ENCODE measurements around the gene ENPP3. TPM values are rescaled to one million over a fixed set of nuclear protein-coding genes. Genes with fewer than 3 reads are reported as not detected.
A peak's percentile ranks its signal among the peaks of the same experiment; 100 is the strongest.

The ENPP3 gene
- total RNA-seq (2014; rRNA removed; shearing (Covaris generic)) = not detected in 2 replicates

DNA sequence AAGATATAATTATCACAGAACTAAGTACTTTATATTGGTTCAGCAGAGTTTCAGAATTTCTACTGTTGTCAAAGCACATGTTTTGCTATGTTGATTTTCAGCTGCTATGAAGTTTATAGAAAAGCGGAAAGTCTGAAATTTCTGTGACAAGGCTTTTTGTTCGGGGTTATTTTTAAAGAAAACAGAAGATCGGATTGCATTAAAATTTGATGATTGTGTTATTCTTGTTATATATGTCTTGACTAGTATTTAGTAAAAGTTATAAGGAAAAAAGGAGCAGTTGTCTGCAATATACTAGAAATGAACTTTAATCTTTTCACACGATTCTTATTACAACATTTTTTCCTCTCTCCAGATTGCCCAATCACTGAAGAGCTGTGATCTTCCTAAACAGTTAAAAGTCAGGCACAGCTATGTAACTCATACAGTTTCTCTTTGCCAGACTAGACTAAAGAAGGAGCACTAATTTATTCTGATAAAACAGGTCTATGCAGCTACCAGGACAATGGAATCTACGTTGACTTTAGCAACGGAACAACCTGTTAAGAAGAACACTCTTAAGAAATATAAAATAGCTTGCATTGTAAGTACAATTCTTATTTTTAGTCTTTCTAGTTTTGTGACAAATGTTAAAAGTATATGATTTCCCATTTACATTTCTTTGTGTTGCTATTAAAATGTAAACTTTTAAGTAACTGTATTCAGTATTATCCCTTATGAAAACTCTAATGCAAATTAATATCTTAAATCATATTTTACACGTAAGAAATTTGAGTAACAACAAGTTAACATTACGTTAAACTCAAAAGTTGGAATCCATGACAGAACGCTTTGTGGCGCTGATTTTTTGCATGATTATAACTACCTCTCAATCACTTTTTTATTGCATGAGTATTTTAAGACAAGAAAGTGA is at the start of gene ENPP3:
Gene ENPP3, plus strand, starts transcription at position 423 of the 913 bp plus-strand sequence. Its CDS starts 83 bp downstream, at position 506.
- no peak for DNase-seq
- Histone ChIP-seq H3K36me3 (replicated peaks; ENCODE audit: control insufficient read depth, insufficient read depth, low read length) (no peaks in the 10 kb centered on the region), H3K4me3 (ENCODE audit: insufficient read depth, low read depth, low read length) (no peak within 1 kb of the TSS), H3K27me3 (ENCODE audit: control insufficient read depth, insufficient read depth, low read length) (no peaks in the 10 kb centered on the region; the same call in 1 of the 2 replicates)

DNA sequence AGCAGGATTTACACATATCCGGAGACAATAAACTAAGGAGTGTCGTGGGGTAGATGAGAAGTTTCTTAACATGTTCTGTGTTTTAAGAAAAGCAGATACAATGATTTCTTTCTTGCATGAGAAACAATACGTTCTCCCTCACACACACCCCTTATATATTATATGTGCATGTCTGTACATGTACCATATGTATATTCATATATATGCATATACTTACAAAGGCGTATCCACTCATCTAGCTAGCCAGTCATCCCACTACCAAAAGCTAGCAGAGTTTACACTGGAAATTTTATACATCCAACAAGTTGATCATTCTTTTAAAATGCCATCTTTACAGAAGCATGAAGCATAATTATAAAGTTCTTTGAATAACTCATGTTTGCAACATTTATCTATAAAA is 49.2 kb upstream of the ENPP3 start:
- no peak for DNase-seq
- Histone ChIP-seq H3K4me3 (ENCODE audit: insufficient read depth, low read depth, low read length) (no peak overlapping the region), H3K27me3 (ENCODE audit: control insufficient read depth, insufficient read depth, low read length) (no peaks in the 10 kb centered on the region), H3K36me3 (replicated peaks; ENCODE audit: control insufficient read depth, insufficient read depth, low read length) (peaks cover 9% of the 10 kb centered on the region)

DNA sequence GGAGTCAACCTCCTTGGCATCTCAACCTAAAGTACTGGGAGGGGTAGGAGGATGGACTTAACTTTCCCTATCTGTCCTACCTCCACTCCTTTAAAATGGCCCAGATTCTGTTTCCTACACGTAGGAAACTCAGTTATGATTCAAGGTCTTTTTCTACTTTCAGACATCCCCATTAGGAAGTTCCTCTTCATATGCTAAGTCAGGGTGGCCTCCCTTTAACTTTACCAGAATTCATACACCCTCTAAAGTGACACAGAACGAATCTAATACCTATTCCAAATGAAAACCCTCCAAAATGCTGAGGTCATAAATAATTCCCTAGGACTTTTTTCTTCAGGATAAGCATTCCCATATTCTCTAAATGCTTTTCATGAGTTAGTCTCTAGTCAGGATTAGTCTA is 48.5 kb upstream of the ENPP3 start:
- H3K4me3 ChIP-seq (ENCODE audit: insufficient read depth, low read depth, low read length) = no peak overlapping the region
- H3K36me3 ChIP-seq (replicated peaks; ENCODE audit: control insufficient read depth, insufficient read depth, low read length) = peaks cover 11% of the 10 kb centered on the region
- H3K27me3 ChIP-seq (ENCODE audit: control insufficient read depth, insufficient read depth, low read length) = no peaks in the 10 kb centered on the region
- DNase-seq = no peak

DNA sequence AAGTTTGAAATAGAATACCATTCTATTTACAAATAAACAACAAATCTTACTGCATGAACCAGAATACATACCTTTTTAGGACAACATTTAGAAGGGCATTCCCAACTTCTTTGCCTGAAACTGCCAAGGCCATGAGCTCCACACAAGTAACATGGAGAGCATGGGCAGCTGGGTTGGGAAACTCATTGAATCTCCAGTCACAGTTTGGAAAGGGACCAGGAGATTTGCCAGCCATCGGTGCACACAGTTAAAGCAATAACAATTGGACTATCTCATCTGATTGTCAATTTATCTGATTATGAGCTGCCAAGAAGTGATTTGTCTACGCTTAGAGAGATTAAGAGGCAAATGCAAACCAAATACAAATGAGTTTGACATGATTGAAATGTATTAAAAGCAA is 44.2 kb upstream of the ENPP3 start:
- no peaks in the 10 kb centered on the region for H3K27me3 ChIP-seq (ENCODE audit: control insufficient read depth, insufficient read depth, low read length)
- DNase-seq = no peak
- no peak overlapping the region for H3K4me3 ChIP-seq (ENCODE audit: insufficient read depth, low read depth, low read length)
- H3K36me3 ChIP-seq (replicated peaks; ENCODE audit: control insufficient read depth, insufficient read depth, low read length) = peaks cover 8% of the 10 kb centered on the region

DNA sequence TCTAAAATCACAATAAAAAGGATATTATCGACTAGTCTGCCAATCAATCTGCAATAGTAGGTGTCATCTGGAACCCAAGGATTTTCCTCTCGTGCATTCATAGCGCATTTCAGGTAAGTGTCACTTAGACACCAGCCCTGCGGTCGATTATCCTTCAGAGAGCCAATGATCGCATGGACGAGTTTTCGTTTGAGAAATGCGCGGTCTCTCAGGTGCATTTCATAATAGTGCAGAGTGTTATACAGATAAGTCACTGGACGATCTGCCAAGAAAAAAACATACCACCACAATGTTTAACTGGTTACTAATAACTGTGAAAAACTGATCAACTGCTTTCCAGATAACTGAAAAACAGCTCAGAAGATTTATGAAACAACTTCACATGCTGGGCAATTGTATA is 43.0 kb upstream of the ENPP3 start:
- H3K27me3 ChIP-seq (ENCODE audit: control insufficient read depth, insufficient read depth, low read length) = no peaks in the 10 kb centered on the region
- peaks cover 10% of the 10 kb centered on the region for H3K36me3 ChIP-seq (replicated peaks; ENCODE audit: control insufficient read depth, insufficient read depth, low read length)
- DNase-seq = no peak
- H3K4me3 ChIP-seq (ENCODE audit: insufficient read depth, low read depth, low read length) = no peak overlapping the region

DNA sequence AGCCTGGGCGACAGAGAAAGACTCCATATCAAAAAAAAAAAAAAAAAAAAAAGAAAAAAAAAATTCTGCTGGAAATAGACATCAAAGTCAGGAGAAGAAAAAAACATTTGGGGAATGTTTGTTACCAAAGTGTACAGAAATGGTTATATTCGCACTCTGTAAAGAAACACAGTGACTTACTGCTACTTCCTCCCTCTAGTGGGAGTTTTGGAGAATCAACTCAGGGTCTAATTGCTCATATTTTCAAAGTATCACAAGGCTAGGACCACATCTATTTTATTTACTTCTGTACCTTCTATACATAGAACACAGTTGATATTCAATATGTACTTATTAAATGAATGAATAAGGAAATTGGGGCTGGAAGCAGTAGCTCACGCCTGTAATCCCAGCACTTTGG is 39.7 kb upstream of the ENPP3 start:
- peaks cover 8% of the 10 kb centered on the region for H3K36me3 ChIP-seq (replicated peaks; ENCODE audit: control insufficient read depth, insufficient read depth, low read length)

DNA sequence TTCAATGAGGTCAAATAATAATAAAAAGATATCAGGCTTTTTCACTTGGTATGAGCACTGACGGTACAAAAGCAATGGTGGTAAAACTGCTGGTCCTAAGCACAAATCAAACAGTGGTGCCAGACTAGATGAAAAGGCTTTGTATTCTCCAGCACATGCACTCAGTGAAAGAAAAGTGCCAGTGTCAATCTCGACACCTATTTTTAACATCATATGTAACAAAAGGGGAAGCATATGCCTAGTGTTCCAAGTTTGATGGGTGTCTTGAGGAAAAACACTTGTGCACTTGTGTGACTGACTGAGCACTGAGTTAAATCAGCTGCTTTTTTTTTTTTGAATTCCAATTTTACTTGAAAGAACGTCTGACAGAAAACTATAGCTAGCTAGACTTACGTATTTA is 36.4 kb upstream of the ENPP3 start:
- Histone ChIP-seq H3K4me3 (ENCODE audit: insufficient read depth, low read depth, low read length) (no peak overlapping the region), H3K36me3 (replicated peaks; ENCODE audit: control insufficient read depth, insufficient read depth, low read length) (peaks cover 11% of the 10 kb centered on the region), H3K27me3 (ENCODE audit: control insufficient read depth, insufficient read depth, low read length) (no peaks in the 10 kb centered on the region)
- no peak for DNase-seq

More for the DNA sequence above, 39.7 kb upstream of the ENPP3 start:
- H3K27me3 ChIP-seq (ENCODE audit: control insufficient read depth, insufficient read depth, low read length) = no peaks in the 10 kb centered on the region
- DNase-seq = no peak
- H3K4me3 ChIP-seq (ENCODE audit: insufficient read depth, low read depth, low read length) = no peak overlapping the region

DNA sequence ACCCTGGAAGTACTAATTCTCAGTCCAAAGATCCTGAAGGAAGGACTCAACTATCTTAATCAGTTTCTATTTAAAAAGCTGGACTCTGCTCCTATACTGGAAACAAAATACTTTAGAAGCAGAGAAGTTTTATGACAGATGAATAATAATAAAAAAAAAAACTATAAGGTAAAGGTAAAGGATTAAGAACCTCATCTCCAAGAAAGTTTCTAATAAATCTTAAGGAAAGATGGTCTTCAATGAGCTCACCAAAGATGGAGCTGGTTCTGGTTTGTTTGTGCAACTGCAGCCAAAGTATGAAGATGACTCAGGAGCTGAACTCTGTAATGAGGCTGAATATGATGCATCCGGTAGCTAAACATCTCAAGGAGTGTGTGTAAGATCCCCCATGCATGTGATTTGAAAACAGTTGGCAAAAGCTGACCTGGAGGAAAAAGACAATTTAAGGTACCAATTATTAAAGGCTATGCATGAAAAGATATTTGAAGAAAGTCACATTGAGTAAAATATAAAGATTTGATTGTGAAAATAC is 34.3 kb upstream of the ENPP3 start:
- H3K27me3 ChIP-seq (ENCODE audit: control insufficient read depth, insufficient read depth, low read length) = no peaks in the 10 kb centered on the region
- H3K4me3 ChIP-seq (ENCODE audit: insufficient read depth, low read depth, low read length) = no peak overlapping the region
- DNase-seq = no peak
- H3K36me3 ChIP-seq (replicated peaks; ENCODE audit: control insufficient read depth, insufficient read depth, low read length) = peaks cover 11% of the 10 kb centered on the region

DNA sequence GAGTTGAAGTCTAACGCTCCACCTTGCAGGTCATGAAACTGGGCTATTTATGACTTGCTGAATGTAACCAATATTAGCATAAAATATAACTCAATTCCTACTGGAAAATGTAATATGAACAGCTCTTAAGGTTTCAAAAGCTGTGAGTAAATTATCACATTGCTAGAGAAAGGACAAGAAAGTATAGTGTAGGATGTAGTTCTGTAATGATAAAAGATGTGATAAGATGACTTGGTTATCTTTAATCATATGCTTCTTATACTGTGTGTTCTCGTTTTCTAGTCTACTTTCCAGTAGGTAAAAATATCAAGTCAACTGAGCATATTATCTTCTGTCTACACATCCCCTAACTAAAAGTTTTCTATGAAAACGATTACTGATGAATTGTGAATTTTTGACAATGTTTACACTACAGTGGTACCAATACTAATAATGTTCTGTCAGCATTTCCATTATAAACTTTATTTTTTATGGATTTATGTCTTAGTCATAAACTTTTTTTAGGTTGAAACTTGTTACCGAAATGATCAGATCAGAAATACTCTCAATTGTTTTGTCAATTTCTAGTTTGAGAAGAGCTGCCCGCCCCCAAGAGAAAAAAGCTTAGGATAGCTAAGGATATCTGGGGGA is 23.7 kb upstream of the ENPP3 start:
- DNase-seq = no peak

DNA sequence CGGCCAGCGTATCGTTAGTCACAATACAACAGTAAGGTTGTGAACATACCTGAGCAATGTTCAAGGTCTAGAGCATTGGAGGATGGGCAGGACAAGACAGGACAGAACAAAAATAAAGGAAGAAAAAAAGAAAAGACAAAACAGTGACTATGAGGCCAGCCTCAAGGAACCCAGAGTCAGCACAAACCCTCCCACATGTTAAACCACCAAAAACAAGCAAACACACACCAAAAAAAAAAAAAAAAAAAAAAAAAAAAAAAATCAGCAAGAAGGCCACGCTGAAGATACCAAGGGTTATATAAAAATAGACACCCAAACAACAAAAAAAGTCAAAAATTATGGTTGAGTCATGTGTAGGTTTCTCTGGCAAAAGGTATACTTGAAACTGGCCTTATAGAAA is 21.8 kb upstream of the ENPP3 start:
- H3K36me3 ChIP-seq (replicated peaks; ENCODE audit: control insufficient read depth, insufficient read depth, low read length) = peaks cover 13% of the 10 kb centered on the region
- no peaks in the 10 kb centered on the region for H3K27me3 ChIP-seq (ENCODE audit: control insufficient read depth, insufficient read depth, low read length)
- H3K4me3 ChIP-seq (ENCODE audit: insufficient read depth, low read depth, low read length) = no peak overlapping the region
- DNase-seq = no peak

More for the DNA sequence above, 23.7 kb upstream of the ENPP3 start:
- Histone ChIP-seq H3K27me3 (ENCODE audit: control insufficient read depth, insufficient read depth, low read length) (no peaks in the 10 kb centered on the region), H3K4me3 (ENCODE audit: insufficient read depth, low read depth, low read length) (no peak overlapping the region), H3K36me3 (replicated peaks; ENCODE audit: control insufficient read depth, insufficient read depth, low read length) (peaks cover 17% of the 10 kb centered on the region)

DNA sequence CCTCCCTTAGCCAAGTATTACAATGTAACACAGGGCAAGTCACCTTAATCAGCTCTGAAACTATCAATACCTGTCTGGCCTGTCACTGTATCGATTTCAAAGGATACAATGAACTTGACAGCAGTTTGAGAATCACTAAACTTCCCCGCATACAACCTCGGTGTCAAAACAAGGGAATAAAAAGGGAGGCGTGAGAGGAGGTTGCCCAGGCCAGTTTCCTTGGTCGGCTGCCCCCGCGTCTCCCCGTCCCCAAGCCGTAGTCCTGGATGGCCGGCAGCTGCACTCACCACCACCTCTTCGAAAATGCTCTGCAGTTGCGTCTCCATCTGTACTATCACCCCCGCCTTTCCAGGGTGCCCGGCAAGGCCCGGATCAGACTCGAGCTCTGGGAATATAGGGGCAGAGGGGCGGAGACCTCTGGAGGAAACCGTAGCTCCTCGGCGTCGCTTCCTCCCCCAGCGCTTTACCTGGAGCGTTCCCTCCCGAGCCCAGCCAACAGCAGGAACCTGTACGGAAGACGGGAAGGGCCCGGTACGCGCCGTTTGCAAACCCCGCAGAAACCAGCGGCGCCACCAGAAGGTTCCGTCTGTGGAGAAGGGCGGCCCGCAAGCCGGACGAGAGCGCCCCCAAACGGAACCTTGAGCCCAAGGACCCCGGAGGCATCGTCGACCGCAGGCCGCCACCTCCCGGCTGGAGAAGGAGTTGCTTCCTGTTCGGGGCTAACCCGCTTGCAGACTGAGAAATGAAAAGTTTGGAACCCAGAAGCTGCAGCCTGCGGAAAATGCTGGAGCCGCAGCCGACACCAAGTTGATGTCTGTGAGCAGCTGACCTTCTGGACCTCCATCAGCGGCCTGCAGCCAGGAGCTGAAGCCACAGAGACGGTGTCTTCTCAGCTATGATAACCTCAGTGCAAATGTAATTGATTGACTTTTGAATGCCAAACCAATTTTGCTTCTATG is 9.1 kb upstream of the ENPP3 start, which contains the start of gene MED23:
Gene MED23, minus strand, starts transcription at position 519 of the 959 bp plus-strand sequence. Its CDS starts 193 bp downstream, at position 326.
- H3K36me3 ChIP-seq (replicated peaks; ENCODE audit: control insufficient read depth, insufficient read depth, low read length) = peaks cover 2% of the 10 kb centered on the region; the same call in 1 of the 2 replicates
- no peaks in the 10 kb centered on the region for H3K27me3 ChIP-seq (ENCODE audit: control insufficient read depth, insufficient read depth, low read length)
- peak; percentile 84 for DNase-seq
- peak within 1 kb of the TSS; percentile 81 for H3K4me3 ChIP-seq (ENCODE audit: insufficient read depth, low read depth, low read length)

DNA sequence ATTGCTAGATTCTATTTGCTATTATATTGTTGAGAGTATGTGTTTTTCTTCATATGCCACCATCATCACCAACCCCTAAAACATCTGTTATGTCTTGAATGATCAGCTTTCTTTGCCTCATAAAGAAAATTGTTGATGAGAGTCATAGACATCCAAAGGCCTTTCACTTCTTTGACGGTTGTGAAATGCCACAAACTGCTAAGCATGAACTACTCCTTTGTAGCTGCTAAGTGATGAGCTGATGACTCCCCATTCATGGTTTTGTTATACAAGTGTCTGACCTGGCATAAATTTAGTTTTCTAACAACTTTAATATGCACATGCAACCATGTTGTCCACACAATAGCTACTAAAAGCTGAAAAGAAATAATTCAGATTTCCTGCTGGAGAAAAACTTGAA is 8.4 kb upstream of the ENPP3 start:
- H3K4me3 ChIP-seq (ENCODE audit: insufficient read depth, low read depth, low read length) = no peak overlapping the region
- peaks cover 2% of the 10 kb centered on the region; the same call in 1 of the 2 replicates for H3K36me3 ChIP-seq (replicated peaks; ENCODE audit: control insufficient read depth, insufficient read depth, low read length)
- DNase-seq = no peak

DNA sequence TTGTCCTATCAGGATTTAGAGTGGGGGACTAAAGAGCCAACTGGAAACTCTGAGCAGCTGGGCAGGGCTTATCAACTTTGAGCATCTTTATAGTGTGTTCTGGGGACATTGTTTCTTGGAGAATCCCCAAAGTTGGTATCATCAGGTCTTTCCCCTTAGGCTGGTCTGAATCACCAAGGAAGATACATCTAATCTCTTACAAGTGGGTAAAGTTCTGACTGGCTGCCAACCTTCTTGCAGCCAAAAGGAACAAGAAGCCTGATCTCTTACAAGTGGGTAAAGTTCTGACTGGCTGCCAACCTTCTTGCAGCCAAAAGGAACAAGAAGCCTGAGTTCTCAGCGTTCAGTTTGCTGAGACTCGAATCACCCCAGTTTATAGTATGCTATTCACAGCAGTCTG is 7.5 kb upstream of the ENPP3 start:
- H3K27me3 ChIP-seq (ENCODE audit: control insufficient read depth, insufficient read depth, low read length) = no peaks in the 10 kb centered on the region
- no peak for DNase-seq
- H3K36me3 ChIP-seq (replicated peaks; ENCODE audit: control insufficient read depth, insufficient read depth, low read length) = no peaks in the 10 kb centered on the region
- H3K4me3 ChIP-seq (ENCODE audit: insufficient read depth, low read depth, low read length) = no peak overlapping the region

More for the DNA sequence above, 8.4 kb upstream of the ENPP3 start:
- H3K27me3 ChIP-seq (ENCODE audit: control insufficient read depth, insufficient read depth, low read length) = no peaks in the 10 kb centered on the region

All from H7 (cell line).